A549 treated with ZK216348 at 1 μM for 4 hours (cell line): ENCODE data around the gene DPM1. TPM values are rescaled to one million over a fixed set of nuclear protein-coding genes. Genes with fewer than 3 reads are reported as not detected.

Source experiments
- total RNA-seq: library from RNA; stranded (reverse); fragments of 200-300 nt; extraction: Qiagen RNA extraction; gene quantifications from 5 replicates; pipeline ENCODE4 v1.2.3, GENCODE V29; 2022; ENCODE audit warnings: low read depth

The DPM1 gene
- 66.4 to 123 TPM (median 68.7 TPM) in 5 replicates for total RNA-seq

DNA sequence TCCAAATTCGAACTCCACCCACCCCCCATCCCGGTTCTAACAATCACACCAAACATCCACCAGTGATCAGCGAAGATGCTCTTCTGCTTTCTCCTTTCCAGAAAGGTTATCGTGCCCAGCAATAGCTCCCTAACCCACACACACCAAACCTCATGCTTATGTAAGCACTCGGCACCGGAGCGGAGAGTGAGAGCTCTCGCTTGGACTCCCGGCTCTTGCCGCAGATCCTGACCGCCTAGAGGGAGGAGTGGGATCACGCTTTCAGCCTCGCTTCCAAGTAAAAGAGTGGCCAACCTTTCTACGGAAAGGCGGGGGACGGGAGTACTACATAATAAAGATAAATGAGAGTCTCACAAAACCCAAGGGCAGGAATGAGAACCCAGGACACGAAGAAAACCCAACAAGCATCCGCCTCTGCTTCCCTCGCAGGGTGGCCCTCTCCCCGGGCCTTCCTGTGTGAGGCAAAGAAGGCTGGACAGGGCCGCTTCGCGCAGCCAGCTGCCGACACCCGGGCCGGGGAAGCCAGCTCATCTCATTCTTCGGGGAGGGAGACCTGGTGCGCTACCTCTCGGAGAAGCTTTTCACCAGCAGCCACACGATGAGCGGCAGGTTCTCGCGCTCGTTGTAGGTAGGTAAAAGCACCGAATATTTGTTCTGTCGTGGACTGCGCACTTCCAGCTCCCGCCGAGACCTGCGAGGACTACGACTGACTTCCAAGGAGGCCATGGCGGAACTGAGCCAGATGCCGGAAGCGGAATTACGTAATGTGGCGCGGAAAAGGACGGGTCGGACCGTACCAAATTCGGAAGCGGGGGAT is at the start of gene DPM1:
Gene DPM1 (minus strand): TSS at position 735 of the 817 bp plus-strand sequence. CDS start 9 bp downstream, at position 726.

DNA sequence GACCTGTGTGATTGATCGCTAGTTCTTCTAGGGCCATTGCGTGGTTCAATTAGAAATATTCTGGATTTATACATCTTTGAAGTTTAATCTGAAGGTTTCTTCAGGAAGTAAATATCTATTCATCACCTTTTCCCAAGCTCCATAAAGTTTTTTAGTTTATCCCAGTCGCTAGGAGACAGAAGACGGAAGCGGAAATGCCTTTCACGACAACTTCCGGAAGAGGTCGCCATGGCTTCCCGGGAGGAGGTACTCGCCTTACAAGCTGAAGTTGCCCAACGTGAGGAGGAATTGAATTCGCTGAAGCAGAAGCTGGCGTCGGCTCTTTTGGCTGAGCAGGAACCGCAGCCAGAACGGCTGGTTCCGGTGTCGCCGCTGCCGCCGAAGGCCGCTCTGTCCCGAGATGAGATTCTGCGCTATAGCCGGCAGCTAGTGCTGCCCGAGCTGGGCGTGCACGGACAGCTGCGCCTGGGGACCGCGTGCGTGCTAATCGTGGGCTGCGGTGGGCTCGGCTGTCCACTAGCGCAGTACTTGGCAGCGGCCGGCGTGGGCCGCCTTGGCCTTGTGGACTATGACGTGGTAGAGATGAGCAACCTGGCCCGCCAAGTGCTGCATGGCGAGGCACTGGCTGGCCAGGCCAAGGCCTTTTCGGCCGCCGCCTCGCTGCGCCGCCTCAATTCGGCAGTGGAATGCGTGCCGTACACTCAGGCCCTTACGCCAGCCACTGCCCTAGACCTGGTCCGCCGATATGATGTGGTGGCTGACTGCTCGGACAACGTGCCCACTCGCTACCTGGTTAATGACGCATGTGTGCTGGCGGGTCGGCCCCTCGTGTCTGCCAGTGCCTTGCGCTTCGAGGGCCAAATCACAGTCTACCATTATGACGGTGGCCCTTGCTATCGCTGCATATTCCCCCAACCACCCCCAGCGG is 547 bp upstream of the DPM1 start, which contains the start of gene MOCS3:
Gene MOCS3 (plus strand): TSS at position 204 of the 928 bp plus-strand sequence. CDS start 25 bp downstream, at position 229.

DNA sequence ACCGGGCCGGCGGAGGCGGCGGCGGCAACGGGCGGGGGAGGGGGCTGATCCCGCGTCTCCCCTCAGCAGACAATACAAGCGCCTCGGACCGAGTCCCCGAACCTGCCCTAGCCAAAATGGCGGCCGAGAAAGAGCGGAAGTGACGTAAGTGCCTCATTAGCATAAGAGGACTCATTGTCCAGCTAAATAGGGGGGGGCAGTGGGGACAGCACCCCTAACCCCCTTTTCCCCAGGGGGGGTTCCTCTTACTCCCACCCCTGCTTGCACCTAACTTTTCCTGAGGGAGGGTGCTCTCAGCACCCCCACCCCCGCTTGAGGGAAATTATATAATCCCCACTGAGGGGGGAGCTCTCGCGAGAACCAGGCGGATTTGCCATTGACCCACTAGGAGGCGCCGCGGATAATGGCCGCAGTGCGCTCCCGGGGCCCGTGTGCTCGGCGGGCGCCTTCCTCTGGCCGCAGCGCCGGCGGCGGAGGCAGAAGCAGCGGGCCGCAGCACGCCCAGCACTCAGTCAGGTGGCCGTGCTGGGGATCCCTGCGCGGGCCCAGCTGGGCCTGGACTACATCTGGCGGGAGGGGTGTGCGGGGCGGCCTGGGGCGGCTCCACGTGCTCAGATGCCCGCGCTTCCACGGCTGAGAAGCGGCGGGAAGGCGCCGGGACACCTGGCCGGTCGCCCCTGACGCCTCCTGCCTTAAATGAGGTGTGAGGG is 26.9 kb downstream of the DPM1 start, which contains the start of gene ADNP:
Gene ADNP (minus strand): TSS at position 132 of the 710 bp plus-strand sequence. CDS start 27,441 bp downstream, outside the sequence.

Other genes starting within 250 kb of the DPM1 start
- gene PARD6B, start 227.0 kb downstream of the DPM1 start, total RNA-seq = 1.8 to 3.4 TPM (median 2.4 TPM) in 5 replicates
- 24.0 to 32.6 TPM (median 25.3 TPM) in 5 replicates for gene BCAS4, start 163.5 kb downstream of the DPM1 start, total RNA-seq
- 38.9 to 50.5 TPM (median 44.7 TPM) in 5 replicates for gene ADNP, start 27.1 kb downstream of the DPM1 start, total RNA-seq
- gene MOCS3, start 286 bp upstream of the DPM1 start, total RNA-seq = 4.9 to 6.3 TPM (median 5.7 TPM) in 5 replicates
- gene KCNG1, start 64.6 kb upstream of the DPM1 start, total RNA-seq = 12.9 to 34.4 TPM (median 21.2 TPM) in 5 replicates